SK-N-SH treated with all-trans-retinoic acid at 6 μM for 48 hours (cell line): Measurements from ENCODE around the gene SLC38A2.

Source experiments
- ATAC-seq: fragments of 200-7000 bp; cut with Tn5 transposase; 3 replicates; pipeline ENCODE4 v1.9.1; 2020; ENCODE audit warnings: mild to moderate bottlenecking, moderate library complexity
- ARNTL ChIP-seq: fragments of 450-650 bp; formaldehyde crosslinking; IDR thresholded peaks from 2 replicates; pipeline ENCODE4 v1.5.0; 2020; ENCODE audit warnings: low read depth, mild to moderate bottlenecking, moderate library complexity, borderline replicate concordance
- BACH2 ChIP-seq: fragments of 250-450 bp; sonication (Bioruptor Pico); IDR thresholded peaks from 2 replicates; pipeline ENCODE4 v1.9.0; 2021; ENCODE audit warnings: mild to moderate bottlenecking, borderline replicate concordance
- CSDC2 ChIP-seq: fragments of 250-450 bp; sonication (Bioruptor Pico); IDR thresholded peaks from 2 replicates; pipeline ENCODE4 v1.5.0; 2020; ENCODE audit warnings: mild to moderate bottlenecking, moderate library complexity
- CSRNP3 ChIP-seq: fragments of 250-450 bp; sonication (Bioruptor Pico); IDR thresholded peaks from 2 replicates; pipeline ENCODE4 v1.5.1; 2021; ENCODE audit warnings: mild to moderate bottlenecking, moderate library complexity
- ESRRG ChIP-seq: fragments of 250-450 bp; sonication (Bioruptor Pico); IDR thresholded peaks from 2 replicates; pipeline ENCODE4 v1.6.1; 2021; ENCODE audit warnings: mild to moderate bottlenecking
- GLIS3 ChIP-seq: fragments of 250-450 bp; sonication (Bioruptor Pico); IDR thresholded peaks from 2 replicates; pipeline ENCODE4 v1.5.0; 2020; ENCODE audit warnings: mild to moderate bottlenecking, moderate library complexity
- ISL1 ChIP-seq: fragments of 250-450 bp; sonication (Bioruptor Pico); IDR thresholded peaks from 2 replicates; pipeline ENCODE4 v2.1.2; 2022; ENCODE audit warnings: mild to moderate bottlenecking, moderate library complexity
- PATZ1 ChIP-seq: fragments of 250-450 bp; sonication (Bioruptor Pico); IDR thresholded peaks from 2 replicates; pipeline ENCODE4 v1.8.0; 2020; ENCODE audit warnings: mild to moderate bottlenecking, moderate library complexity, borderline replicate concordance
- POU6F1 ChIP-seq: fragments of 250-450 bp; sonication (Bioruptor Pico); IDR thresholded peaks from 2 replicates; pipeline ENCODE4 v1.8.0; 2021; ENCODE audit warnings: low read depth, mild to moderate bottlenecking, moderate library complexity, borderline replicate concordance
- PPARA ChIP-seq: fragments of 250-450 bp; sonication (Bioruptor Pico); IDR thresholded peaks from 2 replicates; pipeline ENCODE4 v1.5.0; 2020; ENCODE audit warnings: mild to moderate bottlenecking, borderline replicate concordance
- RARB ChIP-seq: fragments of 250-450 bp; sonication (Bioruptor Pico); IDR thresholded peaks from 2 replicates; pipeline ENCODE4 v1.8.0; 2021; ENCODE audit warnings: mild to moderate bottlenecking, moderate library complexity
- TCF4 ChIP-seq: fragments of 250-450 bp; sonication (Bioruptor Pico); IDR thresholded peaks from 2 replicates; pipeline ENCODE4 v1.8.0; 2021; ENCODE audit warnings: mild to moderate bottlenecking, moderate library complexity, borderline replicate concordance
- TOX ChIP-seq: fragments of 250-450 bp; sonication (Bioruptor Pico); IDR thresholded peaks from 2 replicates; pipeline ENCODE4 v1.8.0; 2021; ENCODE audit warnings: mild to moderate bottlenecking, moderate library complexity, borderline replicate concordance
- ZC3H10 ChIP-seq: fragments of 250-450 bp; sonication (Bioruptor Pico); IDR thresholded peaks from 2 replicates; pipeline ENCODE4 v1.5.1; 2021; ENCODE audit warnings: mild to moderate bottlenecking, moderate library complexity
- ZFP3 ChIP-seq: fragments of 250-450 bp; sonication (Bioruptor Pico); IDR thresholded peaks from 2 replicates; pipeline ENCODE4 v1.5.0; 2020; ENCODE audit warnings: mild to moderate bottlenecking, moderate library complexity
- ZFP30 ChIP-seq: fragments of 450-650 bp; formaldehyde crosslinking; IDR thresholded peaks from 2 replicates; pipeline ENCODE4 v1.5.0; 2022; ENCODE audit warnings: mild to moderate bottlenecking, moderate library complexity
- ZNF70 ChIP-seq: fragments of 450-650 bp; formaldehyde crosslinking; IDR thresholded peaks from 2 replicates; pipeline ENCODE4 v1.5.0; 2020; ENCODE audit warnings: mild to moderate bottlenecking, moderate library complexity
- ZNF8 ChIP-seq: fragments of 450-650 bp; formaldehyde crosslinking; IDR thresholded peaks from 2 replicates; pipeline ENCODE4 v1.5.0; 2020; ENCODE audit warnings: mild to moderate bottlenecking, moderate library complexity
- TF ChIP-seq, protein P1 (sequence below): fragments of 250-450 bp; sonication (Bioruptor Pico); IDR thresholded peaks from 2 replicates; pipeline ENCODE4 v1.5.1; 2020; ENCODE audit warnings: low read depth, mild to moderate bottlenecking, moderate library complexity

Gene SLC38A2

DNA sequence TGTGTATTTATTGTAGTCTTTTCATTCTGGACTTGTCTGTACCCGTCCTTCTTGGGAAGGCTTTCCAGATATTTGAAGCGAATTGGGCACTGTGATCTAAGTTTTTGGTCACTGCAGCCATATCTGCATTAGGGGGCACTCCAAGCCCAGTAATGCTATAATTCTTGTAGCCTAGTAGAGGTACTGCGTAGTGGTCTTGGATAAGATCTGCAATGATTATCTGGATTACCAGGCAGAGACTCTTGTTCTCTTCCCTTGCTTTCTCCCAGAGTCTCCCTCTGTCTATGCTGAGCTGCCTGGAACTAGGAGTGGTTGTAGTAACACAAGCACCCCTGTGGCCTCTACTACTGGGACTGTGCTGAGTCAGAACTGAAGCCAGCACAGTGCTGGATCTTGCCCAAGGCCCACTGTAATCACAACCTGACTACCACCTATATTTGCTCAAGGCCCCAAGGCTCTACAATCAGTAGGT is 30.0 kb downstream of the SLC38A2 start:
- TF ChIP-seq ESRRG (CRISPR knock-in tag) (no peak), PATZ1 (CRISPR knock-in tag) (no peak), GLIS3 (no peak), PPARA (CRISPR knock-in tag) (no peak), CSDC2 (CRISPR knock-in tag) (no peak), ARNTL (CRISPR knock-in tag) (no peak), ZNF8 (CRISPR knock-in tag) (no peak), ZNF70 (no peak), RARB (no peak), ZFP30 (CRISPR knock-in tag) (no peak), CSRNP3 (CRISPR knock-in tag) (no peak)
- TF ChIP-seq, protein P1, sequence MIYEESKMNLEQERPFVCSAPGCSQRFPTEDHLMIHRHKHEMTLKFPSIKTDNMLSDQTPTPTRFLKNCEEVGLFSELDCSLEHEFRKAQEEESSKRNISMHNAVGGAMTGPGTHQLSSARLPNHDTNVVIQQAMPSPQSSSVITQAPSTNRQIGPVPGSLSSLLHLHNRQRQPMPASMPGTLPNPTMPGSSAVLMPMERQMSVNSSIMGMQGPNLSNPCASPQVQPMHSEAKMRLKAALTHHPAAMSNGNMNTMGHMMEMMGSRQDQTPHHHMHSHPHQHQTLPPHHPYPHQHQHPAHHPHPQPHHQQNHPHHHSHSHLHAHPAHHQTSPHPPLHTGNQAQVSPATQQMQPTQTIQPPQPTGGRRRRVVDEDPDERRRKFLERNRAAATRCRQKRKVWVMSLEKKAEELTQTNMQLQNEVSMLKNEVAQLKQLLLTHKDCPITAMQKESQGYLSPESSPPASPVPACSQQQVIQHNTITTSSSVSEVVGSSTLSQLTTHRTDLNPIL (CRISPR knock-in tag) = no peak
- ATAC-seq = peak; percentile 95

DNA sequence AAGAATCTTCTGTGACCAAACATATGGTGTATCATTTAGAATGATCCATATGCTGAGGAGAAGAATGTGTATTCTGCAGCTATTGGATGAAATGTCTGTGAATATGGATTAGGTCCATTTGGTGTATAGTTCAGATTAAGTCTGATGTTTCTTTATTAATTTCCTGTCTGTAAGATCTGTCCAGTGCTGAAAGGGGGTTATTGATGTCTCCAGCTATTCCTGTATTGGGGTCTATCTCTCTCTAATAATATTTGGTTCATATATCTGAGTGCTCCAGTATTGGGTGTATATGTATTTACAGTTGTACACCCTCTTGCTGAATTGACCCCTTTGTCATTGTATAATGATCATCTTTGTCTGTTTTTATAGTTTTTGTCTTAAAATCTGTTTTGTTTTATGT is 33.5 kb downstream of the SLC38A2 start:
- no peak for ATAC-seq

More for the DNA sequence above, 33.5 kb downstream of the SLC38A2 start:
- TF ChIP-seq ZC3H10 (CRISPR knock-in tag) = no peak
- no peak for TF ChIP-seq TCF4
- no peak for TF ChIP-seq PATZ1 (CRISPR knock-in tag)
- TF ChIP-seq POU6F1 (CRISPR knock-in tag) = no peak
- no peak for TF ChIP-seq TOX (CRISPR knock-in tag)
- no peak for TF ChIP-seq CSRNP3 (CRISPR knock-in tag)
- no peak for TF ChIP-seq ISL1 (CRISPR knock-in tag)
- no peak for TF ChIP-seq ZFP3 (CRISPR knock-in tag)
- TF ChIP-seq RARB = no peak
- no peak for TF ChIP-seq ZNF8 (CRISPR knock-in tag)
- TF ChIP-seq BACH2 (CRISPR knock-in tag) = no peak
